SJSA1 (cell line): ENCODE results near the gene TNFRSF12A. TPM values are rescaled to one million over a fixed set of nuclear protein-coding genes. Genes with fewer than 3 reads are reported as not detected.

Source experiments
- DNase-seq, 2 experiments: peaks; one replicate each; pipeline ENCODE4 v3.0.0-alpha.2; 2015 to 2020; ENCODE audit warnings: low spot score in 2 of 2, low read depth in 1 of 2
- H3K27ac ChIP-seq: fragments of 250-450 bp; sonication (Bioruptor Pico); 2 replicates; pipeline ENCODE4 v1.5.1; 2020; ENCODE audit warnings: mild to moderate bottlenecking, moderate library complexity
- H3K27me3 ChIP-seq: fragments of 250-450 bp; sonication (Bioruptor Pico); replicated peaks from 2 replicates; pipeline ENCODE4 v1.5.1; 2020; ENCODE audit warnings: mild to moderate bottlenecking, moderate library complexity
- H3K36me3 ChIP-seq: fragments of 250-450 bp; sonication (Bioruptor Pico); 2 replicates; pipeline ENCODE4 v1.5.1; 2020; ENCODE audit warnings: mild to moderate bottlenecking
- H3K4me1 ChIP-seq: fragments of 250-450 bp; sonication (Bioruptor Pico); replicated peaks from 2 replicates; pipeline ENCODE4 v1.6.1; 2021; ENCODE audit warnings: mild to moderate bottlenecking
- H3K4me3 ChIP-seq: fragments of 250-450 bp; sonication (Bioruptor Pico); 2 replicates; pipeline ENCODE4 v1.5.1; 2020; ENCODE audit warnings: mild to moderate bottlenecking
- H3K9me3 ChIP-seq: fragments of 250-450 bp; sonication (Bioruptor Pico); replicated peaks from 2 replicates; pipeline ENCODE4 v1.5.1; 2020; ENCODE audit warnings: mild to moderate bottlenecking
- total RNA-seq: library from RNA; depleted of rRNA; stranded (reverse); fragments of >200 nt; shearing (Covaris generic); gene quantifications from 2 replicates; pipeline ENCODE4 v1.2.3, GENCODE V29; 2014; rRNA removed

Gene TNFRSF12A, protein sequence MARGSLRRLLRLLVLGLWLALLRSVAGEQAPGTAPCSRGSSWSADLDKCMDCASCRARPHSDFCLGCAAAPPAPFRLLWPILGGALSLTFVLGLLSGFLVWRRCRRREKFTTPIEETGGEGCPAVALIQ
- 545 and 625 TPM in 2 replicates for total RNA-seq

- Histone ChIP-seq H3K36me3 (peaks cover 41% of the 10 kb centered on the region), H3K27ac (peak within 1 kb of the TSS; percentile 99)
- peak; percentile 77 to 81 for DNase-seq
These were observed at the start of gene TNFRSF12A for GRCh38 chr16:3020247-3020603. TNFRSF12A (plus strand) TSS chr16:3020368; CDS start chr16:3020398, 30 bp downstream.

GRCh38 chr16:2970563-2970962 lies 49.6 kb upstream of the TNFRSF12A start:
- H3K27ac ChIP-seq, result no peak overlapping the region
- peaks cover 60% of the 10 kb centered on the region for H3K36me3 ChIP-seq
- H3K4me1 ChIP-seq, result peaks cover 27% of the 10 kb centered on the region
- H3K4me3 ChIP-seq, result peak overlapping the region; percentile 86
- H3K9me3 ChIP-seq, result no peaks in the 10 kb centered on the region; the same call in 1 of the 2 replicates
- peaks cover 1% of the 10 kb centered on the region; the same call in 1 of the 2 replicates for H3K27me3 ChIP-seq
- DNase-seq, result no peak

More at GRCh38 chr16:3020247-3020603, at the start of gene TNFRSF12A:
- peaks cover 27% of the 10 kb centered on the region for H3K4me1 ChIP-seq
- peaks cover 6% of the 10 kb centered on the region; the same call in 1 of the 2 replicates for H3K9me3 ChIP-seq
- no peaks in the 10 kb centered on the region for H3K27me3 ChIP-seq
- H3K4me3 ChIP-seq, result peak within 1 kb of the TSS; percentile 96

DNA sequence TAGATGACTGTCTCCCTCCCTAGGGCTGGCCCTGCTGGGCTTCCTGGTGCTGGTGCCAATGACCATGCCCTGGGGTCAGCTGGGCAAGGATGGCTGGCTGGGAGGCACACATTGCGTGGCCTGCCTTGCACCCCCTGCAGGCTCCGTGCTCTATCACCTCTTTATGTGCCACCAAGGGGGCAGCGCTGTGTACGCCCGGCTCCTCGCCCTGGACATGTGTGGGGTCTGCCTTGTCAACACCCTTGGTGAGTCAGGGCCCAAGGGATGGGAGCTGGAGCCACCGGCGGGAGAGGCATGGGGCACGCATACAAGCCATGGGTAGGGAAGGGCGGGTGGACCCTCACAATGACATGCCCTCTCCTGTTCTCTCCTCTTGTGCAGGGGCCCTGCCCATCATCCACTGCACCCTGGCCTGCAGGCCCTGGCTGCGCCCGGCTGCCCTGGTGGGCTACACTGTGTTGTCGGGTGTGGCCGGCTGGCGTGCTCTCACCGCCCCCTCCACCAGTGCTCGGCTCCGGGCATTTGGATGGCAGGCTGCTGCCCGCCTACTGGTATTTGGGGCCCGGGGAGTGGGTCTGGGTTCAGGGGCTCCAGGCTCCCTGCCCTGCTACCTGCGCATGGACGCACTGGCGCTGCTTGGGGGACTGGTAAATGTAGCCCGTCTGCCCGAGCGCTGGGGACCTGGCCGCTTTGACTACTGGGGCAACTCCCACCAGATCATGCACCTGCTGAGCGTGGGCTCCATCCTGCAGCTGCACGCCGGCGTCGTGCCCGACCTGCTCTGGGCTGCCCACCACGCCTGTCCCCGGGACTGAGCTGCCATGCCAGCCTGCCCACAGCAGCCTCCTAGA lies 48.8 kb upstream of the TNFRSF12A start:
- H3K27ac ChIP-seq, result no peak overlapping the region
- no peaks in the 10 kb centered on the region for H3K27me3 ChIP-seq
- peaks cover 27% of the 10 kb centered on the region for H3K4me1 ChIP-seq
- H3K9me3 ChIP-seq, result no peaks in the 10 kb centered on the region; the same call in 1 of the 2 replicates
- DNase-seq, result no peak
- H3K36me3 ChIP-seq, result peaks cover 68% of the 10 kb centered on the region
- no peak overlapping the region for H3K4me3 ChIP-seq

GRCh38 chr16:2971985-2972784 lies 48.0 kb upstream of the TNFRSF12A start:
- no peak overlapping the region for H3K4me3 ChIP-seq
- H3K27me3 ChIP-seq, result no peaks in the 10 kb centered on the region
- peaks cover 27% of the 10 kb centered on the region for H3K4me1 ChIP-seq
- DNase-seq, result no peak
- H3K27ac ChIP-seq, result no peak overlapping the region
- no peaks in the 10 kb centered on the region; the same call in 1 of the 2 replicates for H3K9me3 ChIP-seq
- H3K36me3 ChIP-seq, result peaks cover 77% of the 10 kb centered on the region

GRCh38 chr16:2973093-2973492 lies 47.1 kb upstream of the TNFRSF12A start:
- no peak for DNase-seq
- no peak overlapping the region for H3K4me3 ChIP-seq
- no peaks in the 10 kb centered on the region; the same call in 1 of the 2 replicates for H3K9me3 ChIP-seq
- H3K4me1 ChIP-seq, result peaks cover 27% of the 10 kb centered on the region
- no peak overlapping the region for H3K27ac ChIP-seq
- peaks cover 86% of the 10 kb centered on the region for H3K36me3 ChIP-seq
- no peaks in the 10 kb centered on the region for H3K27me3 ChIP-seq

GRCh38 chr16:2973605-2974318 lies 46.4 kb upstream of the TNFRSF12A start:
- H3K27me3 ChIP-seq, result no peaks in the 10 kb centered on the region
- peaks cover 90% of the 10 kb centered on the region for H3K36me3 ChIP-seq
- H3K4me1 ChIP-seq, result peaks cover 23% of the 10 kb centered on the region
- H3K4me3 ChIP-seq, result no peak overlapping the region
- H3K9me3 ChIP-seq, result no peaks in the 10 kb centered on the region; the same call in 1 of the 2 replicates
- DNase-seq, result no peak
- no peak overlapping the region for H3K27ac ChIP-seq

DNA sequence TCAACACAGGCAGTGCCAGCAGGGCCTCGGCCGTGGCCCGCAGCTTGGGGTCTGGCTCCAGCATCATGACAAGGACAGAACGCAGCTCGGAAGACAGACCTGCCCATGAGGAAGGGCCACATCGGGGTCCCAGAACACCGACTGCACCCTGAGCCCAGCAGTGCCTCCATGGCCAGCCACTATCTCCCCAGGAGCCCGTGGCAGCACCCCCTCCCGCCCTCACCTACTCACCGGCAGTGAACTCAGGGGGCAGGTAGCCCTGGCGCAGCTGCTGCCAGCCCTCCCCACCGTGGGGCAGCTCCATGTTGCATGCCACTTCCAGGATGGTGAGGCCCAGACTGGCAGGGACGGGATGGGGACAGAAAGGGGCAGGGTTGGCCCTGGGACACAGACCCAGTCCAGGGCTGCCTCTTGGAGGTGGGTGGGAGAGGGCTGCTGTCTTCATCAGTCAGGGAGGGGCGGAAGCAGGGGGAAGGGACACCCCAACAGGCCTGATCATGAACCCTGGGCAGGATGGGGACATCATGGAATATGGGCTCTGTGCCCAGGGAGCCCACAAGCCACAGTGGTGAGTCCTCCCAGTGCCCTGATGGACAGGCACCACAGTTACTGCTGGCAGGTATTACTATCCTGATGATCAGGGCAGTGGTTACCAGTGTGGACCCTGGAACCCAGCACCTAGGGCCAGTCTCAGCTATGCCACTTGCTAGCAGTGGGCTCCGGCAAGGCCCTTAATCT lies 45.7 kb upstream of the TNFRSF12A start:
- H3K4me3 ChIP-seq, result no peak overlapping the region
- no peak overlapping the region for H3K27ac ChIP-seq
- H3K9me3 ChIP-seq, result no peaks in the 10 kb centered on the region
- peaks cover 92% of the 10 kb centered on the region for H3K36me3 ChIP-seq
- H3K27me3 ChIP-seq, result no peaks in the 10 kb centered on the region
- no peak for DNase-seq
- H3K4me1 ChIP-seq, result peaks cover 23% of the 10 kb centered on the region

GRCh38 chr16:2975161-2975795 lies 44.9 kb upstream of the TNFRSF12A start:
- Histone ChIP-seq H3K27me3 (no peaks in the 10 kb centered on the region), H3K4me3 (no peak overlapping the region), H3K27ac (no peak overlapping the region), H3K9me3 (no peaks in the 10 kb centered on the region), H3K4me1 (peaks cover 22% of the 10 kb centered on the region), H3K36me3 (peaks cover 93% of the 10 kb centered on the region)
- no peak for DNase-seq

DNA sequence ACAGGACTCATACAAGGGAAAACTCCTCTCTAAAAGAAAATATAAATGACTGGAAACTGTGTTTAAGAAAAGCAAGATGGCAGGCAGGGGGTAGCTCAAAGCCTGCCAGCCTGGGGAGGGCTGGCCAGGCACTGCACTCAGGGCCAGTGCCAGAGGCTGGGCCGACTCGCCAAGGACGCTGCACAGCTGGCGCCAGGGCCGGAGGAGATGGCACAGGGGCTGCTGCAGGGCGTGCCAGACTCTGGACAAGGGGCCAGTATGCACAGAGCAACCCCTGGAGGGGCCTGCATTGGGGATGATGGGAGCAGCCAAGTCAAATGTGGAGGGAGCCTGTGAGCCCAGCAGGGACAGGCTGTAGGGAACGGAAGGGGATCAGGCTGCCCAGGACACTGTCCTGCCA lies 44.0 kb upstream of the TNFRSF12A start:
- DNase-seq, result no peak
- Histone ChIP-seq H3K27ac (no peak overlapping the region), H3K4me3 (no peak overlapping the region), H3K4me1 (peaks cover 20% of the 10 kb centered on the region), H3K27me3 (no peaks in the 10 kb centered on the region), H3K9me3 (no peaks in the 10 kb centered on the region), H3K36me3 (peaks cover 84% of the 10 kb centered on the region)

GRCh38 chr16:2976673-2977072 lies 43.5 kb upstream of the TNFRSF12A start:
- DNase-seq, result no peak
- peaks cover 79% of the 10 kb centered on the region for H3K36me3 ChIP-seq
- H3K27me3 ChIP-seq, result no peaks in the 10 kb centered on the region
- H3K9me3 ChIP-seq, result no peaks in the 10 kb centered on the region
- no peak overlapping the region for H3K27ac ChIP-seq
- peaks cover 17% of the 10 kb centered on the region for H3K4me1 ChIP-seq
- no peak overlapping the region for H3K4me3 ChIP-seq

DNA sequence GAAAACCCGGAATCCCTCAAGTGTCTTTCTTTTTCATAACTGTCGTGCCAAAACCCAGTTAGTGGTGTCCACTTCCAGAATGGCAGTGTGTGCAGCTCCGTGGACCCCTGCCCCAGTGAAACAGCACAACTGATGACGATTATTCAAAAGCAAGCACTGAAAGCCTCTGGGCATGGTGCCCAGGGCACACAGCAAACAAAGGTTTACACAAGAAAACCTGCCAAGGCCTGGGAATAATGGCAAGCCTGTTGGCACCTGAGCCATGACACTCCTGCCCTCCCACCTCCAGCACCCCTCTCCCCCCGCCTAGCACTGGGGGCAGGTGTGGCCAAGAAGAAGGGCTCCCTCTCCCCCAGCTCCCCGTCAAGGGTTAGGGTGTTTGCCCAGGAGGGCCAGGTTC lies 42.7 kb upstream of the TNFRSF12A start:
- Histone ChIP-seq H3K27ac (no peak overlapping the region), H3K4me1 (peaks cover 15% of the 10 kb centered on the region), H3K4me3 (no peak overlapping the region), H3K36me3 (peaks cover 71% of the 10 kb centered on the region), H3K9me3 (no peaks in the 10 kb centered on the region), H3K27me3 (no peaks in the 10 kb centered on the region)
- DNase-seq, result no peak

GRCh38 chr16:2979669-2980226 lies 40.4 kb upstream of the TNFRSF12A start:
- peak overlapping the region; percentile 82 for H3K27ac ChIP-seq
- DNase-seq, result peak; percentile 25 to 62

More at GRCh38 chr16:2979669-2980226, 40.4 kb upstream of the TNFRSF12A start:
- no peaks in the 10 kb centered on the region for H3K9me3 ChIP-seq
- H3K36me3 ChIP-seq, result peaks cover 48% of the 10 kb centered on the region
- H3K27me3 ChIP-seq, result no peaks in the 10 kb centered on the region; the same call in 1 of the 2 replicates
- H3K4me3 ChIP-seq, result peak overlapping the region; percentile 92
- H3K4me1 ChIP-seq, result peaks cover 22% of the 10 kb centered on the region
